Cardiac muscle cell (in vitro differentiated cells and primary cell): ENCODE measurements around the gene EDC3. TPM values are rescaled to one million over a fixed set of nuclear protein-coding genes. Genes with fewer than 3 reads are reported as not detected.

Experiments
- DNase-seq, 2 donors: peaks; one replicate each; pipeline versions ENCODE4 v3.0.0 to v3.0.0-alpha.2; 2010 to 2017; ENCODE audit warnings: low read depth in 1 of 2, low spot score in 1 of 2
- H3K27ac ChIP-seq: fragments of 200-600 bp; sonication (generic); 2 replicates; pipeline ENCODE4 v1.5.1; 2016
- H3K27me3 ChIP-seq: fragments of 200-600 bp; sonication (generic); 2 replicates; pipeline ENCODE4 v1.6.0; 2016; ENCODE audit warnings: control low read depth
- H3K36me3 ChIP-seq: fragments of 200-600 bp; sonication (generic); 2 replicates; pipeline ENCODE4 v1.5.1; 2016; ENCODE audit warnings: control low read depth
- H3K4me1 ChIP-seq: fragments of 200-600 bp; sonication (generic); 2 replicates; pipeline ENCODE4 v1.8.1; 2017; ENCODE audit warnings: low read depth, mild to moderate bottlenecking, mixed run types
- H3K4me3 ChIP-seq: fragments of 200-600 bp; sonication (generic); 2 replicates; pipeline ENCODE4 v1.5.1; 2016; ENCODE audit warnings: mild to moderate bottlenecking
- H3K9me3 ChIP-seq: fragments of 200-600 bp; sonication (generic); 2 replicates; pipeline ENCODE4 v1.5.1; 2017; ENCODE audit warnings: low read depth, mild to moderate bottlenecking, control low read depth
- CTCF ChIP-seq: IDR thresholded peaks from 2 replicates; pipeline ENCODE4 v1.5.1; 2012; ENCODE audit warnings: low read depth, mild to moderate bottlenecking, low read length
- polyA plus RNA-seq: library from polyadenylated mRNA; unstranded; fragments of >200 nt; fragmentation: Nextera tagmentation; extraction: Ambion mirVana; gene quantifications from 2 replicates; pipeline ENCODE4 v1.2.1, GENCODE V29; 2016
- total RNA-seq: library from RNA; depleted of rRNA; stranded (reverse); fragments of >200 nt; gene quantifications from 2 replicates; pipeline ENCODE4 v1.2.3, GENCODE V29; 2016

The EDC3 gene
- total and polyA plus RNA-seq, 2 experiments from 2014 or later = 17.6 to 25.2 TPM

DNA sequence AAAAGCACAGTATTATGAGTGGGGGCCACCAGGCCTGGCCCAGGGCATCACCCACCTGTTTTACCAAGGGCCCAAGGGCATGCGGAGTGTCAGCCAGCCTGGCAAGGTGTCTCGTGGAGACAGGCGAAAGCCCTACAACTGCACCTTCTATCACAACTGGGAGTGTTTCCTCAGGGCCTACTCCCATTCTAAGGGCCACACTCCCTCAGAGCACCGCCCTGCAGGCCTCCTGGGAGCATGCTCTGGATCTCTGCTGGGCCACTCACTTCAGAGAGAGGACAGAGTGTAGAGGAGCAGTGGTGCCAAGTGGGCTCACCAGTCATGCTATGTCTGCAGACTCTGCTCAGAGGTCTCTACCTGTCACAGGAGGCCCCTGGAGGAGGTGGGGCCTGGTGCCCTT is 101.4 kb downstream of the EDC3 start:
- Histone ChIP-seq H3K36me3 (peaks cover 24% of the 10 kb centered on the region), H3K4me1 (peaks cover 33% of the 10 kb centered on the region), H3K4me3 (no peak overlapping the region), H3K27me3 (no peaks in the 10 kb centered on the region), H3K9me3 (no peaks in the 10 kb centered on the region), H3K27ac (peak overlapping the region; percentile 39)
- DNase-seq = no peak
- no peak for TF ChIP-seq CTCF

DNA sequence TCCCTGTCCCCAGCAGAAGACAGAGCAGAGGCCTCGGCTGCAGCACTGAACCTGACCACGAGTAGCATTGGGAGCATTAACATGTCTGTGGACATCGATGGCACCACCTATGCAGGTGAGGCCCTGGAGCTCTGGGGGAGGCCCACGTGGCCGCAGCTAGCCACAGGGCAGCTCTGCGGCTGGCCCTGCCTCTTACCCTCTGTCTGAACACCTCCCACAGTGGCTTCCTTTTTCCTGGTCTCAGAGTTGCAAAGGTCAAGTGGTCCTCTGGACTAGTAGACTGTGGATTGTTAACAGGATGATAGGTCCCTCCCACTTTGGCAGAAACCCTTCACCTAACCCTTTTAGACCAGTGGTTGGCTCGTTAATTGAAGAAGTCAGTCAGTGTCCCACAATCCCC is 102.7 kb downstream of the EDC3 start:
- H3K4me3 ChIP-seq = no peak overlapping the region
- peaks cover 32% of the 10 kb centered on the region for H3K4me1 ChIP-seq
- H3K27me3 ChIP-seq = no peaks in the 10 kb centered on the region
- no peaks in the 10 kb centered on the region for H3K9me3 ChIP-seq
- peaks cover 24% of the 10 kb centered on the region for H3K36me3 ChIP-seq
- no peak for TF ChIP-seq CTCF
- H3K27ac ChIP-seq = peak overlapping the region; percentile 89
- DNase-seq = peak in 1 of 2 donors; percentile 85

GRCh38 chr15:74592222-74592621 is 103.6 kb downstream of the EDC3 start:
- no peak for TF ChIP-seq CTCF
- Histone ChIP-seq H3K4me1 (peaks cover 30% of the 10 kb centered on the region), H3K4me3 (no peak overlapping the region), H3K27ac (peak overlapping the region; percentile 89), H3K27me3 (no peaks in the 10 kb centered on the region), H3K9me3 (no peaks in the 10 kb centered on the region), H3K36me3 (peaks cover 24% of the 10 kb centered on the region)
- DNase-seq = no peak

GRCh38 chr15:74589826-74590225 is 106.0 kb downstream of the EDC3 start:
- Histone ChIP-seq H3K27me3 (no peaks in the 10 kb centered on the region), H3K4me1 (peaks cover 53% of the 10 kb centered on the region), H3K9me3 (no peaks in the 10 kb centered on the region), H3K27ac (no peak overlapping the region), H3K4me3 (no peak overlapping the region), H3K36me3 (peaks cover 22% of the 10 kb centered on the region)
- peak in 1 of 2 donors; percentile 26 for DNase-seq
- no peak for TF ChIP-seq CTCF

- H3K4me1 ChIP-seq = peaks cover 57% of the 10 kb centered on the region
- H3K4me3 ChIP-seq = no peak overlapping the region
- peak overlapping the region; percentile 77 for H3K27ac ChIP-seq
- H3K9me3 ChIP-seq = no peaks in the 10 kb centered on the region
- no peak for DNase-seq
- no peak for TF ChIP-seq CTCF
- H3K27me3 ChIP-seq = no peaks in the 10 kb centered on the region
- H3K36me3 ChIP-seq = peaks cover 9% of the 10 kb centered on the region
These were observed 110.0 kb downstream of the EDC3 start for GRCh38 chr15:74585857-74586256.

- DNase-seq = peak; percentile 21 to 50
- Histone ChIP-seq H3K27me3 (no peaks in the 10 kb centered on the region), H3K36me3 (peaks cover 10% of the 10 kb centered on the region), H3K4me1 (peaks cover 64% of the 10 kb centered on the region), H3K4me3 (no peak overlapping the region), H3K9me3 (no peaks in the 10 kb centered on the region), H3K27ac (peak overlapping the region; percentile 77)
- TF ChIP-seq CTCF = no peak
These were observed 110.6 kb downstream of the EDC3 start for GRCh38 chr15:74585191-74585590.
